DOHH2 (cell line): ENCODE data around the gene PUM2.

Source experiments
- H3F3A ChIP-seq: fragments of 200-600 bp; sonication (generic), shearing (Covaris generic); 2 replicates; pipeline ENCODE4 v1.6.0; 2016; ENCODE audit warnings: antibody characterized with exemption, mild to moderate bottlenecking; ENCODE audit not compliant: control insufficient read depth, insufficient read depth
- H3K27ac ChIP-seq: fragments of 200-600 bp; sonication (generic); 2 replicates; pipeline ENCODE4 v1.5.1; 2014; ENCODE audit warnings: low read depth, mild to moderate bottlenecking, low read length, moderate library complexity
- H3K27me3 ChIP-seq: fragments of 200-600 bp; sonication (generic); 2 replicates; pipeline ENCODE4 v1.6.1; 2014; ENCODE audit warnings: mild to moderate bottlenecking, low read length, mixed read lengths; ENCODE audit not compliant: control insufficient read depth
- H3K36me3 ChIP-seq: fragments of 200-600 bp; sonication (generic); 2 replicates; pipeline ENCODE4 v1.6.1; 2014; ENCODE audit warnings: mild to moderate bottlenecking, low read length, moderate library complexity, mixed read lengths; ENCODE audit not compliant: control insufficient read depth
- H3K4me1 ChIP-seq: fragments of 200-600 bp; sonication (generic); 2 replicates; pipeline ENCODE4 v1.6.1; 2014; ENCODE audit warnings: mild to moderate bottlenecking, low read length, mixed read lengths; ENCODE audit not compliant: control insufficient read depth
- H3K4me2 ChIP-seq: fragments of 200-600 bp; sonication (generic); 2 replicates; pipeline ENCODE4 v1.6.0; 2014; ENCODE audit warnings: mild to moderate bottlenecking, low read length, moderate library complexity
- H3K4me3 ChIP-seq: fragments of 200-600 bp; sonication (generic); 2 replicates; pipeline ENCODE4 v1.5.1; 2014; ENCODE audit warnings: mild to moderate bottlenecking, low read length, mixed read lengths
- H3K79me2 ChIP-seq: fragments of 200-600 bp; sonication (generic); 2 replicates; pipeline ENCODE4 v1.6.1; 2014; ENCODE audit warnings: mild to moderate bottlenecking, low read length, mixed read lengths; ENCODE audit not compliant: control insufficient read depth
- H3K9me2 ChIP-seq: fragments of 200-600 bp; sonication (generic); replicated peaks from 2 replicates; pipeline ENCODE4 v1.6.1; 2014; ENCODE audit warnings: mild to moderate bottlenecking, low read length, mixed read lengths; ENCODE audit not compliant: control insufficient read depth
- H3K9me3 ChIP-seq: fragments of 200-600 bp; sonication (generic); 2 replicates; pipeline ENCODE4 v1.6.1; 2014; ENCODE audit warnings: antibody characterized with exemption, low read length, mixed read lengths; ENCODE audit not compliant: control insufficient read depth, insufficient read depth
- H4K20me1 ChIP-seq: fragments of 200-600 bp; sonication (generic); 2 replicates; pipeline ENCODE4 v1.6.0; 2014; ENCODE audit warnings: low read depth, mild to moderate bottlenecking, antibody characterized with exemption, low read length, moderate library complexity; ENCODE audit not compliant: control insufficient read depth, insufficient read depth
- EZH2phosphoT487 ChIP-seq: fragments of 200-600 bp; sonication (generic); IDR thresholded peaks from 2 replicates; pipeline ENCODE4 v1.6.1; 2017; ENCODE audit warnings: borderline replicate concordance, mild to moderate bottlenecking, antibody characterized with exemption, low read length, moderate library complexity, mixed read lengths
- TF ChIP-seq, protein P1 (sequence below): fragments of 200-600 bp; sonication (generic); IDR thresholded peaks from one replicate; pipeline ENCODE4 v1.5.1; 2014; ENCODE audit warnings: antibody characterized with exemption, mild to moderate bottlenecking, low read depth, low read length; ENCODE audit not compliant: poor library complexity, severe bottlenecking

Gene PUM2

DNA sequence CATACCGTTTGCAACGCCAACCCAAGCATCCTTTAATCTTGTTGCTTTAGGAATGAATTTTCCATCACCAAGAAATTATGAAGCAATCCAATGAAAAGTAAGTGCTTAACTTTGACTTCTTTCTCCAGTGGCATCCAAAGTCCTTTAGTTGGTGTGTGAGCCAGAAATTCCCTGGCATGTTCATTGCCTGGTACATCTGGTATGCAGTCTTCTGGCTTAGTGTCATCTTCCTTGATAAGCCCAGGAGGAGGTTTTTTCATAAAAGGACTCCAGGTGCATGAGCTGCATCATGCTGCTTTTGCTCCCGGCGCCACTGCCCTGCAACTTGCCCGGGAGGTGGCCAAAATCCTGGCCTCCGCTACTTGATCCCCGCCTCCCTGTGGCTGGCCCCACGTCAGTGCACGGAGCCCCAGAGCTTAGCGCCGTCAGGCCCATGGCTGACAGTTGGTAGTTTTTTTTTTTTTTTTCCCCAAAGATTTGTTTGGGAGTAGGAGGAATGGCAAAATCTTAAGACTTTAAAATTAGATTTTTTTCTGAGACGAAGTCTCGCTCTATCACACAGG is 58.7 kb downstream of the PUM2 start:
- H3K9me2 ChIP-seq = no peaks in the 10 kb centered on the region
- no peak for TF ChIP-seq EZH2phosphoT487
- TF ChIP-seq, protein P1, sequence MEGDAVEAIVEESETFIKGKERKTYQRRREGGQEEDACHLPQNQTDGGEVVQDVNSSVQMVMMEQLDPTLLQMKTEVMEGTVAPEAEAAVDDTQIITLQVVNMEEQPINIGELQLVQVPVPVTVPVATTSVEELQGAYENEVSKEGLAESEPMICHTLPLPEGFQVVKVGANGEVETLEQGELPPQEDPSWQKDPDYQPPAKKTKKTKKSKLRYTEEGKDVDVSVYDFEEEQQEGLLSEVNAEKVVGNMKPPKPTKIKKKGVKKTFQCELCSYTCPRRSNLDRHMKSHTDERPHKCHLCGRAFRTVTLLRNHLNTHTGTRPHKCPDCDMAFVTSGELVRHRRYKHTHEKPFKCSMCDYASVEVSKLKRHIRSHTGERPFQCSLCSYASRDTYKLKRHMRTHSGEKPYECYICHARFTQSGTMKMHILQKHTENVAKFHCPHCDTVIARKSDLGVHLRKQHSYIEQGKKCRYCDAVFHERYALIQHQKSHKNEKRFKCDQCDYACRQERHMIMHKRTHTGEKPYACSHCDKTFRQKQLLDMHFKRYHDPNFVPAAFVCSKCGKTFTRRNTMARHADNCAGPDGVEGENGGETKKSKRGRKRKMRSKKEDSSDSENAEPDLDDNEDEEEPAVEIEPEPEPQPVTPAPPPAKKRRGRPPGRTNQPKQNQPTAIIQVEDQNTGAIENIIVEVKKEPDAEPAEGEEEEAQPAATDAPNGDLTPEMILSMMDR = no peak
- H4K20me1 ChIP-seq = peaks cover 12% of the 10 kb centered on the region; the same call in 1 of the 2 replicates
- H3K4me3 ChIP-seq = no peak overlapping the region
- no peaks in the 10 kb centered on the region for H3K27me3 ChIP-seq
- H3K4me2 ChIP-seq = no peak overlapping the region
- H3K79me2 ChIP-seq = peaks cover 70% of the 10 kb centered on the region
- H3K4me1 ChIP-seq = no peaks in the 10 kb centered on the region
- peaks cover 88% of the 10 kb centered on the region for H3K36me3 ChIP-seq
- no peaks in the 10 kb centered on the region for H3K9me3 ChIP-seq
- peaks cover 9% of the 10 kb centered on the region for H3F3A ChIP-seq
- H3K27ac ChIP-seq = no peak overlapping the region

DNA sequence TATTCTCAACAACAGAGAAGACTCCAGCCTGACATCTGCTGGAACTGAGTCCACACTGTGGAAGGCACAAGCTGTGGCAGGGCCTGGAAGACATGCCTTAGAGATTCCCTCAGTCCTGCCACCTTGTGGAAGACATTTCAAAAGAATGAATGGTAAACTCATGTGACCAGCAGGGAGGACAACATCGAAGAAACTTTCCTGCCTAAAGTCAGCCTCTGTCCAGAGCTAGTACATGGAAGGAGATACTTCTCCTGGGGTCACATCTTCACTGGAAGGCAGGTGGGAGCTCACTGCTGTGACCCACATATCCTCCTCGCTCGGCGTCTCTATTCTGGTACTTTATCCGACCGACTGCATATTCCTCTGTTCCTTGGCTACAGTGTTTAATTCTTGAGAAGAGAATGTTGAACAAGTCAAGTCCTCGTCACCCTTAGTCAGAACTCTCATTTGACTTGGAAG is 59.5 kb downstream of the PUM2 start:
- peaks cover 17% of the 10 kb centered on the region; the same call in 1 of the 2 replicates for H4K20me1 ChIP-seq
- no peak overlapping the region for H3K27ac ChIP-seq
- H3K4me2 ChIP-seq = no peak overlapping the region
- no peaks in the 10 kb centered on the region for H3K9me3 ChIP-seq
- peaks cover 9% of the 10 kb centered on the region for H3F3A ChIP-seq
- no peak overlapping the region for H3K4me3 ChIP-seq
- no peaks in the 10 kb centered on the region for H3K4me1 ChIP-seq
- TF ChIP-seq, protein P1 = peak; percentile 31
- TF ChIP-seq EZH2phosphoT487 = no peak
- H3K27me3 ChIP-seq = no peaks in the 10 kb centered on the region
- H3K9me2 ChIP-seq = no peaks in the 10 kb centered on the region
- H3K36me3 ChIP-seq = peaks cover 91% of the 10 kb centered on the region
- peaks cover 70% of the 10 kb centered on the region for H3K79me2 ChIP-seq

DNA sequence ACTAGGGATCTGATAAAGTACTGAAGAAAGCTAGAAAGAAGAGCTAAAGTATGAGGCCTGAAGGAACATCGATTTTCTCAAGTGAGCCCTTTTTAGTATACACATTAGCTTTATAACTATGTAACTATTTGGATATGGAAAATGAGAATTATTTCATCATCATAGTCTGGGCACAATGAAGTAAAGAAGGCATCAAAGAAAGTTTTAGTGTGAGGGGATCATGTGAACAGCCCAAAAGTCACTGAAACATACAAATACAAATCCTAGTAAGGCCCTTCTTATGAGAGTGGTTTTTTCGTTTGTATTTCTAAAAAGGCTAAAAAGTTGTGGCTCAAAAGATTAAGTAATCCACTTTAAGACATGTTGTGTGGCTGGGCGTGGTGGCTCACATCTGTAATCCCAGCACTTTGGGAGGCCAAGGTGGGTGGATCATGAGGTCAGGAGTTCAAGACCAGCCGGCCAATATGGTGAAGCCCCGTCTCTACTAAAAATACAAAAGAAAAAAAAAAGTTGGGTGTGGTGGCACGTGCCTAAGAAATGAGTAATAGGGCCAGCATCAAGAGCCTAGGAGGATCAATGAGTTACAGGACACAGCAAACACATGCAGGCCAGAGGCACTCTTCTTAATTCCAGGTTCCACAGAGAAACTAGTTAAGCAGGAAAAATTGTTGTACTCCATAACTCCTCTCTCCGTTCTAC is 61.9 kb downstream of the PUM2 start:
- Histone ChIP-seq H3K4me1 (no peaks in the 10 kb centered on the region), H3F3A (peaks cover 12% of the 10 kb centered on the region), H3K9me3 (no peaks in the 10 kb centered on the region), H4K20me1 (peaks cover 17% of the 10 kb centered on the region; the same call in 1 of the 2 replicates), H3K4me3 (no peak overlapping the region), H3K36me3 (peaks cover 95% of the 10 kb centered on the region), H3K27ac (no peak overlapping the region), H3K79me2 (peaks cover 66% of the 10 kb centered on the region), H3K4me2 (no peak overlapping the region), H3K9me2 (no peaks in the 10 kb centered on the region), H3K27me3 (no peaks in the 10 kb centered on the region)
- TF ChIP-seq EZH2phosphoT487 = no peak
- TF ChIP-seq, protein P1 = no peak
